Adrenal gland (tissue), 5 donors: ENCODE results near the gene GREM2.

Experiments
- CTCF ChIP-seq, 6 experiments: fragments of 450-650 bp in 4 of 6; fragments of 200-600 bp in 2 of 6; sonication (generic) in 1 of 6; IDR thresholded peaks; 1 replicate in 5 of 6; 2 replicates in 1 of 6; pipeline versions ENCODE4 v1.5.1 to v1.8.0; 2016 to 2021; ENCODE audit warnings: antibody characterized with exemption in 6 of 6, mild to moderate bottlenecking in 2 of 6, moderate library complexity in 1 of 6
- POLR2A ChIP-seq, 2 donors: fragments of 450-650 bp; IDR thresholded peaks; one replicate each; pipeline ENCODE4 v1.6.1; 2017; ENCODE audit warnings: antibody characterized with exemption in 2 of 2, mild to moderate bottlenecking in 2 of 2, moderate library complexity in 1 of 2
- donor health status: DM: no; HTN: no; CAD: no.

GRCh38 chr1:240496356-240496755, 115.6 kb downstream of the GREM2 start:
- TF ChIP-seq CTCF (IDR thresholded peaks at IDR 0.05) (no peak), POLR2A (IDR thresholded peaks at IDR 0.05) (no peak)
